Glutamatergic neuron (in vitro differentiated cells): ENCODE data around the gene RAPGEF2. TPM values are rescaled to one million over a fixed set of nuclear protein-coding genes. Genes with fewer than 3 reads are reported as not detected.

Experiments
- DNase-seq: peaks from one replicate; pipeline ENCODE4 v3.0.0; 2022
- H3K27ac Mint-ChIP-seq: one replicate; pipeline ENCODE4 v1.8.0; 2020; ENCODE audit warnings: mild to moderate bottlenecking, mixed read lengths, inconsistent platforms; ENCODE audit not compliant: unreplicated experiment
- H3K27me3 Mint-ChIP-seq: one replicate; pipeline ENCODE4 v1.8.0; 2020; ENCODE audit warnings: mild to moderate bottlenecking, moderate library complexity, mixed read lengths, inconsistent platforms; ENCODE audit not compliant: unreplicated experiment
- H3K36me3 Mint-ChIP-seq: one replicate; pipeline ENCODE4 v1.8.0; 2020; ENCODE audit warnings: mild to moderate bottlenecking, mixed read lengths, inconsistent platforms; ENCODE audit not compliant: unreplicated experiment
- H3K4me1 Mint-ChIP-seq: one replicate; pipeline ENCODE4 v1.8.0; 2020; ENCODE audit warnings: mild to moderate bottlenecking, low read depth, mixed read lengths, inconsistent platforms; ENCODE audit not compliant: unreplicated experiment
- H3K4me3 Mint-ChIP-seq: one replicate; pipeline ENCODE4 v1.8.0; 2020; ENCODE audit warnings: mild to moderate bottlenecking, mixed read lengths, inconsistent platforms; ENCODE audit not compliant: unreplicated experiment
- H3K9me3 Mint-ChIP-seq: one replicate; pipeline ENCODE4 v1.8.0; 2020; ENCODE audit warnings: mild to moderate bottlenecking, moderate library complexity, mixed read lengths, inconsistent platforms; ENCODE audit not compliant: unreplicated experiment
- CTCF ChIP-seq: fragments of 200-600 bp; sonication (generic); IDR thresholded peaks from one replicate; pipeline ENCODE4 v1.5.0; 2021; ENCODE audit not compliant: partially characterized antibody, unreplicated experiment
- total RNA-seq: library from RNA; stranded (reverse); fragmentation: NEBNext Ultra II Directional; extraction: Animal tissue kit (Norgen Biotek cat#: 25700); gene quantifications from one replicate; pipeline ENCODE4 v1.2.1, GENCODE V29; 2021; ENCODE audit not compliant: unreplicated experiment

RAPGEF2 gene
- total RNA-seq, 1 donor from 2014 or later = 58.4 TPM

GRCh38 chr4:159273141-159273438, 170.2 kb downstream of the RAPGEF2 start:
- TF ChIP-seq CTCF = no peak
- H3K27me3 Mint-ChIP-seq = no peaks in the 10 kb centered on the region
- no peak overlapping the region for H3K4me3 Mint-ChIP-seq
- H3K9me3 Mint-ChIP-seq = peaks cover 3% of the 10 kb centered on the region
- no peak overlapping the region for H3K27ac Mint-ChIP-seq
- peaks cover 2% of the 10 kb centered on the region for H3K4me1 Mint-ChIP-seq
- DNase-seq = no peak
- H3K36me3 Mint-ChIP-seq = peaks cover 5% of the 10 kb centered on the region

- Mint-ChIP-seq H3K9me3 (peaks cover 3% of the 10 kb centered on the region), H3K4me3 (no peak overlapping the region), H3K27me3 (no peaks in the 10 kb centered on the region), H3K36me3 (peaks cover 5% of the 10 kb centered on the region), H3K4me1 (peaks cover 2% of the 10 kb centered on the region), H3K27ac (no peak overlapping the region)
- DNase-seq = no peak
- no peak for TF ChIP-seq CTCF
These were observed 171.0 kb downstream of the RAPGEF2 start for GRCh38 chr4:159273841-159274240.

- Mint-ChIP-seq H3K4me1 (peaks cover 2% of the 10 kb centered on the region), H3K36me3 (peaks cover 5% of the 10 kb centered on the region), H3K9me3 (peaks cover 3% of the 10 kb centered on the region), H3K4me3 (no peak overlapping the region), H3K27me3 (no peaks in the 10 kb centered on the region), H3K27ac (no peak overlapping the region)
- no peak for DNase-seq
- TF ChIP-seq CTCF = no peak
These were observed 175.5 kb downstream of the RAPGEF2 start for GRCh38 chr4:159278399-159278798.

GRCh38 chr4:159279084-159279483, 176.2 kb downstream of the RAPGEF2 start:
- Mint-ChIP-seq H3K4me1 (peaks cover 6% of the 10 kb centered on the region), H3K27me3 (no peaks in the 10 kb centered on the region), H3K9me3 (peaks cover 3% of the 10 kb centered on the region), H3K4me3 (no peak overlapping the region), H3K36me3 (peaks cover 5% of the 10 kb centered on the region), H3K27ac (no peak overlapping the region)
- TF ChIP-seq CTCF = no peak
- DNase-seq = no peak

GRCh38 chr4:159280442-159281172, 177.7 kb downstream of the RAPGEF2 start:
- H3K4me3 Mint-ChIP-seq = no peak overlapping the region
- peaks cover 5% of the 10 kb centered on the region for H3K36me3 Mint-ChIP-seq
- no peak overlapping the region for H3K27ac Mint-ChIP-seq
- peaks cover 3% of the 10 kb centered on the region for H3K9me3 Mint-ChIP-seq
- peaks cover 3% of the 10 kb centered on the region for H3K27me3 Mint-ChIP-seq
- no peak for DNase-seq
- no peak for TF ChIP-seq CTCF
- H3K4me1 Mint-ChIP-seq = peaks cover 5% of the 10 kb centered on the region
